ENCODE measurements around the gene TMEM235.

TMEM235 gene

GRCh38 chr17:78255029-78255656 lies 23.7 kb downstream of the TMEM235 start:
- DNase-seq (ENCODE audit: low spot score) = no peak

GRCh38 chr17:78255953-78256706 lies 24.7 kb downstream of the TMEM235 start:
- DNase-seq (ENCODE audit: low spot score) = no peak

DNA sequence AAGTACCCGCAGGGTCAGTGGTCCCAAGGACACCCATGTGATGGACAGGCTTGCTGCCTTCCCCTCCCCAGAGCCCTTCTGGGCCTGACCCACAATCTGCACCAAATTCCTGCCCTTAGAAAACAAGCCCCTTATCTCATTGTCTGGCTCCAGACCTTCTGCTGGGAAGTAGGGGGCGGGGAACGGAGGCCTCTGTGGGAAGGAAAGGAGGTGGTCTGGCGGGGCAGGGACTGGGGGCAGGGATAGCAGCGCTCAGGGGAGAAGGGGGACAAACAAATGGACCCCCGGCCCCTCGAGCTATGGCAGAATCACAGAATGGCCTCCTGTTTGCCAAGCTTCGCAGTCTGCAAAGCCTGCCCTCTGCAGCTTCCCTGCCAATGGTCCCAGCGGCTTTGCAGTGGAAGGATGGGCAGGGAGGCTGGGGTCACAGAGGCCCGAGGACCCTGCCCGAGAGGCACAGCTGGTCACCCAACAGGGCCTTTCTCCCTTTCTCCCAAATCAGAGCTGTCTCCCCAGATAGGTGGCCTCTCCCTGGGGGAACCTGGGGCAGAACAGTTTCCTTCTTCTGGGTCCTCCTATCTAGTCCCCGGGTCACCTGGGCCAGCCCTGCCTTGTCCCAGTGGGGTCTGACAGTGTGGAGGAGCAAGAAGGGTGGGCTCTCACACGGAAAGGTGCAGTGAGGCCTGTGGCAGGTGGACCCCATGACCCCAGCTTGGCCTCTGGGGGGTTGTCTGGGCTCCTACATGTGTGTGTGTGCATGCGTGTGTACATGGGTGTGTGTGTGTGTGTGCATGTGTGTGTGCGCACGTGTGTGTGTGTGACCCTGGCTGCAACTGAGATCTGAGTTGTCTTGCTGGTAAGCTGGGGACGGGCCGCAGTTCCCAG lies 25.5 kb downstream of the TMEM235 start:
- DNase-seq (ENCODE audit: low spot score) = no peak

DNA sequence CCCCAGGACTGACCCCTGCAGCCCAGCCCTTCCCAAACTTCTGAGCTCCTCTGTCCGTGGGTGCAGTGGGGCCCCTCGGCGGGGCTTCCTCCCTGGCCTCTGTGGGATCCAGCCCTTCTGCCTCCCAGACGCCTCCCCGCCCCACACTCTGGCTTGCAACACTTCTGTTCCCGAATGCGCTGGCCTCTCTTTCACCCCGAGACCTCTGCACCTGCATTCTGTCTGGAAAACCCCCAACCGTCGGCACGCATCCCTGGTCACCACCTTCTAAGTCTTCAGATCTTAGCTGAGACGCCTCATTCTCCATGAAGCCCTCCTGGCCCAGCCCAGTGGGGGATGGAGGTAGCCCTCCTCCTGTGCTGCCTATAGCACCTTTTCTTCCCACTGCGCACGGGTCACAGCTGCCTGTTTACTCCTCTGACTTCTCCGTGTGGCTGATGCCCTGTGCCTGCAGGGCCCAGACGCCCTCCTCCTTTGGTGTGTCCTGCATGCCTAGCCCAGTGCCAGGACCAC lies 26.4 kb downstream of the TMEM235 start:
- DNase-seq (ENCODE audit: low spot score) = no peak

DNA sequence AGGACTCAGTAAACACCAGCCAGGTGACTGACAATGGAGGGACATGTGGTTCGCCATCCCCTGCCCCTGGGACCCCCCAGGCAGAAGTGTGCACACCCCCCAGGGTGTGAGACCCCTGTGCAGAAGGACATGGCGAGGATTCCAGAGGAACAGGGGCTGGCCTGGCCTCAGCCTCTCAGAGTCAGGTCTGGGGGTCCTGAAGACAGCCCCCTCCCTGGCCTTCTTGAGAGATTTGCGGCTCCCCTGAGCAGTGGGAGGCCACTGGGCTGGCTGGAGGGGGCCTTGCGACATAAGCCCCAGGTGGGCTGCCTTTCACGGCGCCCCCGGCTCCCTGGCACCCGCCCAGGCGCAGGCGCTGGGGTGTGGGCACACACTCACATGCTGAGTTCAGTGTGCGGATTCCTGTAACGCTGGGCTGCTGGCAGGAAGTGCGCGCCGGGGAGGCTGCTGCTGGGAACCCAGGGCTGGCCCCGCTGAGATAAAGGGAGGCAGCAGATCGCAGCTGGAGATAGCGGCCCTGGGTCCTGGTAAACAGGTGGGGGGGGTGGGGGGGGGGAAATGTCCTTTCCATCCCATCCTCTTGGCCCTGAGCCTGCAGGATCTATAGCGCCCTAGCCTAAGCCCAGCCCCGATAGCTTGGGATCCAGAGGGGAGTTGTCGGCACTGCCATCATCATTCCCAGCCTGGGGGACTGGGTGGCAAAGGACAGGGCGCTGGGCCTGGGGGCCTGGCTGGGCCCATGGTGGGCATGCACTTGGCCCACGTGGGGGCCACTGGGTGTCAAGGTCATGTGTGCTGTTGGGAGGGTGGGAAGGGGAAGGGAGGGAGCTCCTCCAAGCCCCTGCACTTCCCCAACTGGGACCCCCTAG lies 27.1 kb downstream of the TMEM235 start:
- no peak for DNase-seq (ENCODE audit: low spot score)

DNA sequence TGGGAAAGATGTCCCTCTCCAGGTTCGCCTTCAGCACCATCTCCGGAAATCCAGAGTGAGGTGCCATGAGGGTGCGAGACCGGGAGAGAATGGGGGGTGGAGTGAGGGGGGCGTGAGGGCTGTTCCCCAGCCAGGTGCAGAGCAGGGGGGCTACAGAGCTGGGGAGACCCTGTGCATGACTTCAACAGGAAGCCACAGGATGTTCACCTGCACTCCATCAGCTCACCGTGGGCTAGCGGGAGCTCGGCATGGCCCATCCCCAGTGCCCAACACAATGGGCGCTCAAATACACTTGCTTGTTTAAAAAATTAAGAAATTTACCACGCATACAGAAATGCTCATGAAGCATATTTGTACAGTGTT lies 27.7 kb downstream of the TMEM235 start:
- no peak for DNase-seq (ENCODE audit: low spot score)

DNA sequence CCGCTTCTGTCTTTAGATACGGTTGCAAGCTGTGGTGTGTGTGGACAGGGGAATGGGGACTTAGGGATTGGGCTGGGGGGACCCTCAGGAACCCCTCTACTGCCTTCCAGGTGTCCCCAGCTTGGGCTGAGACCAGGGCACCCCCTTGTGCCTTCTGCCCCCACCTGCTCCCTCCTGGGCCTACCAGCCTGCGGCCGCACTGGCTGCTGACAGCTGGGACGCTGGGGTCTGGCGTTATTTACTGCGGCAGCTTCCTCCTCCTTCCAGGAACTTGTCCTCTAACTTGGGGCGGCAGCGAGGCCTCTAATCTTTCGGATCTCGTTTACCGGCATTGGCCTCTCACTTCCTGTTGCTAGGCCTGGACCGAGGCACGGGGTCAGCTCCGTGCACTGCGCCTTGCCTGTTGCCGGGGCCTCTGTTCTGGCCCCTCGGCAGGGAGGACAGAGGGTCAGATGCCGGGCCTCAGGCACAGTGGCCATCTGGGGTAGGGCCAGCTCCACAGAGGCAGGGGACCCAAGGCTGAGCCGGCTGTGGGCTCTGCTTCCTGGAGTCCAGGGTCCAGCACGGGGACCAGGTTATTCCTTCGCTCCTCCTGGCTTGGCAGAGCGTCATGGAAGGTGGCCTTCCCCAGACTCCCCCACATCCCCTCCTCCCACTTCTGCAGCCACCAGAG lies 31.8 kb downstream of the TMEM235 start:
- no peak for DNase-seq (ENCODE audit: low spot score)

GRCh38 chr17:78263736-78264340 lies 32.4 kb downstream of the TMEM235 start:
- DNase-seq (ENCODE audit: low spot score) = no peak

DNA sequence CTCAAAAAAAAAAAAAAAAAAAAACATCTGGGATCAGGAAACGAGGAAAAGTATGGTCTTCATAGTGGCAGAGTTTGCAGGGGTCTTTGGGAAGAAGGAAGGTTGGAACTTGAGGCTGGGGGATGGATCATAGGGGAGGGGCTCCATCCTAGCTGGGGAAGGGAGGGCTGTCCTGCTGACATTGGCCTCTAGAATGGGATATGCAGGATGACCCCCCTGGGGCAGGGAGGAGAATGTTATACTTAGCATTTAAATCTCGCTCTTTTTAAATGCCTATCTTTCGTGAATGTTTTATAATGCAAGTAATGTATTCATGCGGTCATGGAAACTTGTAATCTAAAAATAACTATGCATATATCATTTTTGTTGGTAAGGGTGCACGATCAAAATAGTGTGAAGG lies 33.2 kb downstream of the TMEM235 start:
- DNase-seq (ENCODE audit: low spot score) = no peak

GRCh38 chr17:78265121-78265520 lies 33.7 kb downstream of the TMEM235 start:
- DNase-seq (ENCODE audit: low spot score) = no peak

GRCh38 chr17:78266231-78266631 lies 34.8 kb downstream of the TMEM235 start:
- no peak for DNase-seq (ENCODE audit: low spot score)

GRCh38 chr17:78266771-78267170 lies 35.3 kb downstream of the TMEM235 start:
- DNase-seq (ENCODE audit: low spot score) = no peak

DNA sequence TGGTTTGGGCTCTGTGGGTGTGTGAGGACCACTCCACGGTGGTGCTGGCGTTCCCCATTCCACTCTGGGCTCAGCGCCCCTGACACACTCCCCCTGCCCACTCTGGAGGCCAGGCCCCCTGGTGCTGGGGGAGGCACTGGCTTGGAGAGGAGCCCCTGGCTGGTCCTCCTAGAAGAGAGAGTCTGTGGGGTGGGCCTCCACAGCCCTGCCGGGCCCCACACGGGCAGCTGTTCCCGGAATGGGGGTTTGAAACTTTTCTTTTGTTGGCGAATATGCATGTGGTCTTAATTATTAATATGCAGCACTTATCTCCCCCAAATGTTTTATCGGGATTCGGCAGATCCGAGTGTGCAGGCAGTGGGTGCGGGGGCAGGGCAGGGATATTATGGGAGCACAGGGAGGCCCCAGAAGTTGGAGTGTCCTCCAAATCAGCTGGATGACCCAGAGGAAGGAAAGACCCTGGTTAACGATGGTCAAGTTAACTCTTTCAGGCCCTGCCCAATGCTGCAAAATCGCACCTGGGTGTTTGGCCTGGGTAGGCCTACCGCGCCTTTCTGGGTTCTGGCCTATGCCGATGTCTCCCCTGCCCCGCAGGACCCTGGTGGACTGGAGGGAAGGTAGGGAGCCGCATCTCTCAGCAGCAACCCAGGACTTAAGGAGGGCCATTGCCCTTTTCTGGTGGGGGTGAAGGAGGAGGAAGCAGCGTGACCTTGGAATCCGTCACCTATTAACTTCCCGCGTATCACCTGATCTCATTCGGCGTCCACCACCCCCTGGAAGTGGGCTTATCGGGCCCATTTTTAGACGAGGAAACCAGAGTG lies 36.0 kb downstream of the TMEM235 start:
- DNase-seq (ENCODE audit: low spot score) = no peak

DNA sequence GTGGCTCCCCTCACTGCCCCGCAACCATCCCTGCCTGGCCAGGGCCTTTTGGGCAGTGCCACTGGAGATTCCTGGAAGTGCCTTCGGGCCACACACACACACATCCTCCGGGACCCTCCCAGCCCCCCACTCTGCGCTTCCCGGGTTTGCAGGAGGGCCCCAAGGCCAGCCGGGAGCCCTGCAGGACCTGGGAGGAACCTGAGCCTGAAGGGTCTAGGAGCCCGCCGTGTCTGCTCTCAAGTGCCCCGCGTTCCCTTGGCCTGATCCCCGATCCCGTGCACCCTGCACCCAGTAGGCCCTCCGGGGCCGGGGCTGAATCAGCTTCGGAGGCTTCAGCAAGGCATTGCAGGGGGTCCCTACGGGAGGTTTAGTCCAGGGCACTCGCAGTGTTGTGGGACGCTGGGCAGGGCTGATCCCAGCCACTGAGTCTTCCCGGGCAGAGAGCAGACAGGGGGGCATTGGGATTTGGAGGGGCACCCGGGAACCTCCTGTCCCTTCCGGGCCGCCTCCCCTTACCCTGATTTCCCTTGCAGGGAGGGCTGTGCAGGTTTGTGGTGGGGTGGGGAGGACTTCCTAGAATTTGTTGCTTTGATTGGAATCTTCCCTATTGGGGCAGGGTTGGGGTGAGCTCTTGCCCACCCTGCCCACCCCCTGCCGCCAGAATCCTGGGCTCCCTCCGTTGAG lies 36.9 kb downstream of the TMEM235 start:
- no peak for DNase-seq (ENCODE audit: low spot score)

GRCh38 chr17:78268951-78269905 lies 37.8 kb downstream of the TMEM235 start:
- no peak for DNase-seq (ENCODE audit: low spot score)

GRCh38 chr17:78269955-78270381 lies 38.5 kb downstream of the TMEM235 start:
- DNase-seq (ENCODE audit: low spot score) = no peak

- DNase-seq (ENCODE audit: low spot score) = no peak
Measured at GRCh38 chr17:78271419-78272170, 40.2 kb downstream of the TMEM235 start.

Data from HuH-7.5 (cell line).